NCI-H2081 treated with DMSO at 0.1 percent for 48 hours (cell line): Measurements from ENCODE around the gene BPIFA1.

Experiments
- DNase-seq: peaks from one replicate; lab custom pipeline; 2025; lab: John Stamatoyannopoulos, UW

The BPIFA1 gene

GRCh38 chr20:33235696-33236095 lies at the start of gene BPIFA1:
TSS of gene BPIFA1 (plus strand) at chr20:33235996. CDS start at chr20:33237712, 1,716 bp downstream.
- DNase-seq, result no peak

GRCh38 chr20:33187491-33187890 lies 48.3 kb upstream of the BPIFA1 start:
- no peak for DNase-seq

GRCh38 chr20:33188421-33188820 lies 47.4 kb upstream of the BPIFA1 start:
- DNase-seq, result no peak

- no peak for DNase-seq
Measured at GRCh38 chr20:33191484-33191883, 44.3 kb upstream of the BPIFA1 start.

GRCh38 chr20:33191955-33192354 lies 43.8 kb upstream of the BPIFA1 start:
- no peak for DNase-seq

GRCh38 chr20:33192912-33193501 lies 42.8 kb upstream of the BPIFA1 start:
- DNase-seq, result no peak

- no peak for DNase-seq
Measured at GRCh38 chr20:33199026-33199425, 36.8 kb upstream of the BPIFA1 start.

GRCh38 chr20:33202451-33202850 lies 33.3 kb upstream of the BPIFA1 start:
- DNase-seq, result no peak

- no peak for DNase-seq
Measured at GRCh38 chr20:33203444-33203843, 32.4 kb upstream of the BPIFA1 start.

GRCh38 chr20:33209789-33210188 lies 26.0 kb upstream of the BPIFA1 start:
- DNase-seq, result no peak

GRCh38 chr20:33210371-33210770 lies 25.4 kb upstream of the BPIFA1 start:
- no peak for DNase-seq

GRCh38 chr20:33211817-33212424 lies 23.9 kb upstream of the BPIFA1 start:
- no peak for DNase-seq

- no peak for DNase-seq
Measured at GRCh38 chr20:33217052-33217451, 18.7 kb upstream of the BPIFA1 start, which contains the start of gene BPIFA3. TSS of gene BPIFA3 (plus strand) at chr20:33217352. CDS start at chr20:33217537, 185 bp downstream.

GRCh38 chr20:33224399-33224798 lies 11.4 kb upstream of the BPIFA1 start:
- DNase-seq, result no peak

GRCh38 chr20:33229843-33230242 lies 6.0 kb upstream of the BPIFA1 start:
- no peak for DNase-seq

GRCh38 chr20:33231237-33231636 lies 4.6 kb upstream of the BPIFA1 start:
- no peak for DNase-seq

GRCh38 chr20:33232486-33233072 lies 3.2 kb upstream of the BPIFA1 start:
- DNase-seq, result no peak

- DNase-seq, result no peak
Measured at GRCh38 chr20:33233129-33233774, 2.5 kb upstream of the BPIFA1 start.

- no peak for DNase-seq
Measured at GRCh38 chr20:33234050-33234449, 1.7 kb upstream of the BPIFA1 start.

- DNase-seq, result no peak
Measured at GRCh38 chr20:33236351-33236750, 555 bp downstream of the BPIFA1 start.

- no peak for DNase-seq
Measured at GRCh38 chr20:33237989-33238388, 2.2 kb downstream of the BPIFA1 start.

- DNase-seq, result no peak
Measured at GRCh38 chr20:33239418-33239817, 3.6 kb downstream of the BPIFA1 start.
